ENCODE data around the gene RBMS3. TPM values are rescaled to one million over a fixed set of nuclear protein-coding genes. Genes with fewer than 3 reads are reported as not detected.
A peak's percentile ranks its signal among the peaks of the same experiment; 100 is the strongest.

RBMS3 gene
- total and polyA plus RNA-seq, 4 donors, result 29.1 to 86.7 (median 58.1) TPM

GRCh38 chr3:29955413-29955812 lies 674.5 kb downstream of the RBMS3 start:
- no peak overlapping the region for H3K27ac ChIP-seq (ENCODE audit: low read depth, low read length)
- WGBS (ENCODE audit: insufficient coverage), result no CpG with 5 or more reads among the region's 1 CpG
- H3K36me3 ChIP-seq (ENCODE audit: control insufficient read depth, insufficient read depth, low read length), result no peaks in the 10 kb centered on the region
- no peaks in the 10 kb centered on the region for H3K9me3 ChIP-seq (ENCODE audit: control insufficient read depth, insufficient read depth, low read length)
- no peak overlapping the region for H3K4me3 ChIP-seq (ENCODE audit: low read depth, low read length)
- no peaks in the 10 kb centered on the region for H3K4me1 ChIP-seq (ENCODE audit: control insufficient read depth, insufficient read depth, low read length)
- H3K27me3 ChIP-seq (ENCODE audit: control insufficient read depth, insufficient read depth, low read length), result no peaks in the 10 kb centered on the region
- no peak for DNase-seq (ENCODE audit: low read depth in 4 of 6, low spot score in 6 of 6)

GRCh38 chr3:29958816-29959215 lies 677.9 kb downstream of the RBMS3 start:
- H3K36me3 ChIP-seq (ENCODE audit: control insufficient read depth, insufficient read depth, low read length), result no peaks in the 10 kb centered on the region
- no peaks in the 10 kb centered on the region for H3K4me1 ChIP-seq (ENCODE audit: control insufficient read depth, insufficient read depth, low read length)
- no peaks in the 10 kb centered on the region for H3K27me3 ChIP-seq (ENCODE audit: control insufficient read depth, insufficient read depth, low read length)
- no peak overlapping the region for H3K27ac ChIP-seq (ENCODE audit: low read depth, low read length)
- no peak for DNase-seq (ENCODE audit: low read depth in 4 of 6, low spot score in 6 of 6)
- H3K4me3 ChIP-seq (ENCODE audit: low read depth, low read length), result no peak overlapping the region
- no CpG with 5 or more reads among the region's 1 CpG for WGBS (ENCODE audit: insufficient coverage)
- no peaks in the 10 kb centered on the region for H3K9me3 ChIP-seq (ENCODE audit: control insufficient read depth, insufficient read depth, low read length)

GRCh38 chr3:29971895-29972294 lies 691.0 kb downstream of the RBMS3 start:
- WGBS (ENCODE audit: insufficient coverage), result no CpG with 5 or more reads among the region's 2 CpGs
- no peaks in the 10 kb centered on the region for H3K27me3 ChIP-seq (ENCODE audit: control insufficient read depth, insufficient read depth, low read length)
- peak in 1 of 6 donors; percentile 16 for DNase-seq (ENCODE audit: low read depth in 4 of 6, low spot score in 6 of 6)
- no peak overlapping the region for H3K27ac ChIP-seq (ENCODE audit: low read depth, low read length)
- H3K9me3 ChIP-seq (ENCODE audit: control insufficient read depth, insufficient read depth, low read length), result peaks cover 2% of the 10 kb centered on the region
- no peaks in the 10 kb centered on the region for H3K36me3 ChIP-seq (ENCODE audit: control insufficient read depth, insufficient read depth, low read length)
- H3K4me1 ChIP-seq (ENCODE audit: control insufficient read depth, insufficient read depth, low read length), result no peaks in the 10 kb centered on the region
- no peak overlapping the region for H3K4me3 ChIP-seq (ENCODE audit: low read depth, low read length)

- H3K9me3 ChIP-seq (ENCODE audit: control insufficient read depth, insufficient read depth, low read length), result peaks cover 2% of the 10 kb centered on the region
- H3K27me3 ChIP-seq (ENCODE audit: control insufficient read depth, insufficient read depth, low read length), result no peaks in the 10 kb centered on the region
- H3K36me3 ChIP-seq (ENCODE audit: control insufficient read depth, insufficient read depth, low read length), result no peaks in the 10 kb centered on the region
- H3K4me3 ChIP-seq (ENCODE audit: low read depth, low read length), result no peak overlapping the region
- H3K4me1 ChIP-seq (ENCODE audit: control insufficient read depth, insufficient read depth, low read length), result no peaks in the 10 kb centered on the region
- no peak overlapping the region for H3K27ac ChIP-seq (ENCODE audit: low read depth, low read length)
- peak in 2 of 6 donors; percentile 45 to 50 for DNase-seq (ENCODE audit: low read depth in 4 of 6, low spot score in 6 of 6)
- WGBS (ENCODE audit: insufficient coverage), result no CpG with 5 or more reads among the region's 3 CpGs
Observed at GRCh38 chr3:29972320-29972993, 691.6 kb downstream of the RBMS3 start.

- no peak for DNase-seq (ENCODE audit: low read depth in 4 of 6, low spot score in 6 of 6)
- peaks cover 2% of the 10 kb centered on the region for H3K9me3 ChIP-seq (ENCODE audit: control insufficient read depth, insufficient read depth, low read length)
- H3K4me3 ChIP-seq (ENCODE audit: low read depth, low read length), result no peak overlapping the region
- no CpG with 5 or more reads among the region's 1 CpG for WGBS (ENCODE audit: insufficient coverage)
- H3K36me3 ChIP-seq (ENCODE audit: control insufficient read depth, insufficient read depth, low read length), result no peaks in the 10 kb centered on the region
- no peak overlapping the region for H3K27ac ChIP-seq (ENCODE audit: low read depth, low read length)
- no peaks in the 10 kb centered on the region for H3K27me3 ChIP-seq (ENCODE audit: control insufficient read depth, insufficient read depth, low read length)
- no peaks in the 10 kb centered on the region for H3K4me1 ChIP-seq (ENCODE audit: control insufficient read depth, insufficient read depth, low read length)
Observed at GRCh38 chr3:29973763-29974162, 692.9 kb downstream of the RBMS3 start.

GRCh38 chr3:29976871-29977270 lies 696.0 kb downstream of the RBMS3 start:
- DNase-seq (ENCODE audit: low read depth in 4 of 6, low spot score in 6 of 6), result no peak
- H3K9me3 ChIP-seq (ENCODE audit: control insufficient read depth, insufficient read depth, low read length), result peaks cover 3% of the 10 kb centered on the region
- H3K4me3 ChIP-seq (ENCODE audit: low read depth, low read length), result no peak overlapping the region
- no peaks in the 10 kb centered on the region for H3K36me3 ChIP-seq (ENCODE audit: control insufficient read depth, insufficient read depth, low read length)
- WGBS (ENCODE audit: insufficient coverage), result 100% methylated on average over 2 of the region's 5 CpGs
- H3K27me3 ChIP-seq (ENCODE audit: control insufficient read depth, insufficient read depth, low read length), result no peaks in the 10 kb centered on the region
- no peaks in the 10 kb centered on the region for H3K4me1 ChIP-seq (ENCODE audit: control insufficient read depth, insufficient read depth, low read length)
- H3K27ac ChIP-seq (ENCODE audit: low read depth, low read length), result no peak overlapping the region

- Histone ChIP-seq H3K4me3 (ENCODE audit: low read depth, low read length) (no peak overlapping the region), H3K36me3 (ENCODE audit: control insufficient read depth, insufficient read depth, low read length) (no peaks in the 10 kb centered on the region), H3K27ac (ENCODE audit: low read depth, low read length) (no peak overlapping the region), H3K27me3 (ENCODE audit: control insufficient read depth, insufficient read depth, low read length) (no peaks in the 10 kb centered on the region), H3K4me1 (ENCODE audit: control insufficient read depth, insufficient read depth, low read length) (no peaks in the 10 kb centered on the region), H3K9me3 (ENCODE audit: control insufficient read depth, insufficient read depth, low read length) (peaks cover 3% of the 10 kb centered on the region)
- DNase-seq (ENCODE audit: low read depth in 4 of 6, low spot score in 6 of 6), result no peak
- WGBS (ENCODE audit: insufficient coverage), result no CpG with 5 or more reads among the region's 2 CpGs
Observed at GRCh38 chr3:29977360-29977759, 696.5 kb downstream of the RBMS3 start.

- no peak for DNase-seq (ENCODE audit: low read depth in 4 of 6, low spot score in 6 of 6)
- Histone ChIP-seq H3K4me1 (ENCODE audit: control insufficient read depth, insufficient read depth, low read length) (no peaks in the 10 kb centered on the region), H3K9me3 (ENCODE audit: control insufficient read depth, insufficient read depth, low read length) (peaks cover 3% of the 10 kb centered on the region), H3K36me3 (ENCODE audit: control insufficient read depth, insufficient read depth, low read length) (no peaks in the 10 kb centered on the region), H3K27me3 (ENCODE audit: control insufficient read depth, insufficient read depth, low read length) (no peaks in the 10 kb centered on the region), H3K4me3 (ENCODE audit: low read depth, low read length) (no peak overlapping the region), H3K27ac (ENCODE audit: low read depth, low read length) (no peak overlapping the region)
Observed at GRCh38 chr3:29978036-29978435, 697.2 kb downstream of the RBMS3 start.

- H3K36me3 ChIP-seq (ENCODE audit: control insufficient read depth, insufficient read depth, low read length), result no peaks in the 10 kb centered on the region
- H3K27me3 ChIP-seq (ENCODE audit: control insufficient read depth, insufficient read depth, low read length), result no peaks in the 10 kb centered on the region
- no peak for DNase-seq (ENCODE audit: low read depth in 4 of 6, low spot score in 6 of 6)
- H3K9me3 ChIP-seq (ENCODE audit: control insufficient read depth, insufficient read depth, low read length), result no peaks in the 10 kb centered on the region
- H3K4me1 ChIP-seq (ENCODE audit: control insufficient read depth, insufficient read depth, low read length), result no peaks in the 10 kb centered on the region
- no peak overlapping the region for H3K4me3 ChIP-seq (ENCODE audit: low read depth, low read length)
- H3K27ac ChIP-seq (ENCODE audit: low read depth, low read length), result no peak overlapping the region
Observed at GRCh38 chr3:29991198-29991597, 710.3 kb downstream of the RBMS3 start.

- no peak for DNase-seq (ENCODE audit: low read depth in 4 of 6, low spot score in 6 of 6)
- Histone ChIP-seq H3K36me3 (ENCODE audit: control insufficient read depth, insufficient read depth, low read length) (no peaks in the 10 kb centered on the region), H3K27ac (ENCODE audit: low read depth, low read length) (no peak overlapping the region), H3K27me3 (ENCODE audit: control insufficient read depth, insufficient read depth, low read length) (no peaks in the 10 kb centered on the region), H3K4me3 (ENCODE audit: low read depth, low read length) (no peak overlapping the region), H3K4me1 (ENCODE audit: control insufficient read depth, insufficient read depth, low read length) (no peaks in the 10 kb centered on the region), H3K9me3 (ENCODE audit: control insufficient read depth, insufficient read depth, low read length) (no peaks in the 10 kb centered on the region)
- WGBS (ENCODE audit: insufficient coverage), result no CpG with 5 or more reads among the region's 1 CpG
Observed at GRCh38 chr3:30002797-30003196, 721.9 kb downstream of the RBMS3 start.

Measured in spinal cord (tissue), 10 donors.